ENCODE measurements around the gene DST.

The DST gene

GRCh38 chr6:56420296-56420695 lies 222.4 kb downstream of the DST start:
- DNase-seq, result no peak

- no peak for DNase-seq
Observed at GRCh38 chr6:56419191-56419590, 223.5 kb downstream of the DST start.

GRCh38 chr6:56417823-56418222 lies 224.9 kb downstream of the DST start:
- DNase-seq, result no peak

- no peak for DNase-seq
Observed at GRCh38 chr6:56416247-56416646, 226.4 kb downstream of the DST start.

DNA sequence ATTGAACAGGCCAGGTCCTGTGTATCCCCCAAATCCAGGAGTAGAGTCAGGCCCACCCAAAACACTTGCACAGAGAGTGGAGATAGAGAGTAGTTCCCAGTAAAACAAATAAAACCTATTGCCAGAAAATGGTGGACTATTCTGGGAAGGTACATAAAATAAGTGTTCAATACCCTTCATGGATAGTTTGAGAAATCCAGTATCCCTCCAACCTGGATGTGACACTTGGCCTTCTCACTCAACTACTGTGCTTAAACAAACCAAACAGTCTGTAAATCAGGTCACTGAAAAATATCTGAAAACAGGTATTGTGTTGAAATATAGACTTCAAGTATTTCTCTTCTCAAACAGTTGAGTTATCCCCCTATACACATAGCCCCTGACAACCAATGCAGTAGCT lies 233.7 kb downstream of the DST start:
- DNase-seq, result no peak
